Progenitor cell of endocrine pancreas (in vitro differentiated cells): ENCODE results near the gene TUBGCP2. TPM values are rescaled to one million over a fixed set of nuclear protein-coding genes. Genes with fewer than 3 reads are reported as not detected.

Experiments
- DNase-seq: peaks from one replicate; pipeline ENCODE4 v3.0.0; 2021; ENCODE audit warnings: low spot score; ENCODE audit not compliant: unreplicated experiment
- H3K27ac Mint-ChIP-seq: 2 replicates; pipeline ENCODE4 v1.8.0; 2021; ENCODE audit warnings: mild to moderate bottlenecking, moderate library complexity, mixed read lengths
- H3K27me3 Mint-ChIP-seq: 2 replicates; pipeline ENCODE4 v1.8.0; 2021; ENCODE audit warnings: mixed read lengths
- H3K36me3 Mint-ChIP-seq: 2 replicates; pipeline ENCODE4 v1.8.0; 2022; ENCODE audit warnings: mixed read lengths; ENCODE audit not compliant: insufficient read depth
- H3K4me1 Mint-ChIP-seq: 2 replicates; pipeline ENCODE4 v1.8.0; 2021; ENCODE audit warnings: low read depth, mixed read lengths
- H3K4me3 Mint-ChIP-seq: 2 replicates; pipeline ENCODE4 v1.8.0; 2021; ENCODE audit warnings: low read depth, mild to moderate bottlenecking, moderate library complexity, mixed read lengths
- H3K9me3 Mint-ChIP-seq: 2 replicates; pipeline ENCODE4 v1.8.0; 2021; ENCODE audit warnings: low read depth, mixed read lengths
- CTCF ChIP-seq: fragments of 200-600 bp; sonication (generic); IDR thresholded peaks from one replicate; pipeline ENCODE4 v1.5.0; 2021; ENCODE audit warnings: antibody characterized with exemption, mild to moderate bottlenecking; ENCODE audit not compliant: unreplicated experiment
- total RNA-seq: library from RNA; stranded (reverse); gene quantifications from 2 replicates; pipeline ENCODE4 v1.2.1, GENCODE V29; 2021

The TUBGCP2 gene
- total RNA-seq, 1 donor from 2014 or later = 77.0 TPM

DNA sequence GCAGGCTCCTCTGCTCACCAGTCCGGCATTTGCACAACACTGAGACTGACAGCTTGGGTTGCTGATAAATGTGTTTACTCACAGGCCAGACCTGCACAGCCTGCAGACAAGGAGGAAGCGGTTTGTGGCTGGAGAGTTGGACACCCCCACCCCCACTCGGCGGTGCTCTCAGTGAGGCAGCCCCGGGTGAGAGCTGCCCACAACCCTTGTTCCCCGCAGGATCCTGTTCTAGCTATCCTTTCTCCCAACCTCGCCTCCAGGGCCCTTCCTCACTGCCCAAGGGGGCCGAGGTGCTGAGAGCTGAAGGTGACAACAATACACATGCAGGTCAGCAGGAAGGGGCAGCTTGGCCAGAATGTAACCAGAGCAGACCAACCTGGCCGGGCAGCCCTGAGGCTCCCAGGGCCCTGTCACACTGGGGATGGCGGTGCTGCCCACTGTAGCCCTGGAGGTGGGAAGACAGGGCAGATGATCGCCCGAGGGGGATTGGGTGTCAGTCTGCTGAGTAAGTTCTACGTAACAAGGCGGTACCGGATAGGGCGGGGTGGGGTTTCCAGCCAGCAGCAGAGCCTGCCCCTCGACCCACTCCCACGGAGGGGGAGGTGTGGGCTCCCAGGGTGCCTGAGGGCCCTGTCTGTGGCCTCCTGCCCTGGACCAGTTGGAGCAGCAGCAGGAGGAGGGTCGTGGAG is 30.0 kb downstream of the TUBGCP2 start:
- H3K4me3 Mint-ChIP-seq = peak overlapping the region; percentile 61
- DNase-seq = no peak
- no peaks in the 10 kb centered on the region for H3K27me3 Mint-ChIP-seq
- no peak for TF ChIP-seq CTCF
- peak overlapping the region; percentile 96 for H3K27ac Mint-ChIP-seq
- peaks cover 24% of the 10 kb centered on the region for H3K4me1 Mint-ChIP-seq
- peaks cover 2% of the 10 kb centered on the region for H3K36me3 Mint-ChIP-seq
- H3K9me3 Mint-ChIP-seq = no peaks in the 10 kb centered on the region

DNA sequence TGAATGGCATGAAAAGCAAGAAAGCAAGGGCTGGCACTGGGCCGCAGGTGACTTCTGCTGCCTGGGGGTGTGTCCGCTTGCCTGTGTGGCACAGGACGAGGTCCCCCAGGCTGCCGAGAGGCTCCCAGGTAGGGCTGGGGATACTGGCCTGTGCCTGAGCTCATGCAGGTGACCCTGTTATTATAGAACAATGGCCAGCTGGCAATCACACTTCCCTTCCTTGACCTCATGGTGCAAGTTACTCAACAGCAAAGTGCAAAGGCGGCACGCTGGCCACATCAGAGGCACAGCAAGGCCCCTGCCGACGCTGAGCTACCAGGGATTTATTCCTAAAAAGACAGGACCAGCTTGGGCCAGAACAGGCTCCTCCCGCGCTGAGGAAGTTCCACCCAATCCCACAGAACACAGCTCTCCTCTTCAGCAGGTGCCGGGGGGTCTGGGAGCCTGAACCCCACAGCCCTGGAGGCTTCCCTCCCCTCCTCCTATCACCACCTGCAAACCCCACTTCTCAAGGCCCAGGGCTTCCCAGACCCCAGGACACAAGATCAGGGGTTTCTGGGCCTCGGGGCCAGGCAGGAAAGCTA is 30.6 kb downstream of the TUBGCP2 start:
- Mint-ChIP-seq H3K4me1 (peaks cover 24% of the 10 kb centered on the region), H3K4me3 (peak overlapping the region; percentile 61), H3K27ac (peak overlapping the region; percentile 96), H3K36me3 (no peaks in the 10 kb centered on the region), H3K9me3 (no peaks in the 10 kb centered on the region), H3K27me3 (no peaks in the 10 kb centered on the region)
- TF ChIP-seq CTCF = no peak
- DNase-seq = no peak

DNA sequence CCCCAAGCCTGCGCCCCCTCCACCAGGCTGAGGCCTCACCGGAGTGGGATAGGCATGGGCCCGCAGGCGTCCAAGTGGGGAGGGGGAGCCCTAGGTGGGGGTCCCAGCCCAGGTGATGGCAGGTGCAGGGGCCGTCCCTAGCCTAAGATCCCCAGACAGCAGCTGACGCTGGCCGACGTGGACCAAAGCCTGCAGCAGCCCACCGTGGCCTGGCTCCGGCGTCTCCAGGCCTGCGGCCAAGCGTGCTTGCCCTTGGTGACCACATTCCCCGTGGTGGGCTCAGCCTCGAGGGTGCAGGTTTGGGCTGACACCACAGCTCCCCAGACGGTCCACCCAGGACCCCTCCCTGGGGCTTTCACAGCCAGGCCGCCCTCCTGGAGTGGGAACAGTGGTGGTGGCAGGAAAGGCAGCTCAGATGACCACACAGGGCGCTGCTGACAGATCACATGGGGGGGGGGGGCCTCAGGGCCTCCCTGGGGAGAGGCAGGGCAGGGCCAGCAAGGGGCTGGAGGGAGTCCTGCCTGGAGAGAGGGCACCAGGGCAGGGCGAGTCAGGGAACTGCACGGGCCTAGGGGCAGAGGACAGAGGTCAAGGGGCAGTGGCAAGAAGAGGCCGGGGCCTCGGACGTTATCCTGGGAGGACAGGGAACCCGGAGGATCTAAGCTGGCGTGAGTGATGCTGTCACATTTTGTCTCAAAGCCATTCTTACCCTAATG is 31.2 kb downstream of the TUBGCP2 start:
- no peak for TF ChIP-seq CTCF
- no peak for DNase-seq
- Mint-ChIP-seq H3K27me3 (no peaks in the 10 kb centered on the region), H3K4me1 (peaks cover 24% of the 10 kb centered on the region), H3K9me3 (no peaks in the 10 kb centered on the region), H3K4me3 (peak overlapping the region; percentile 19), H3K27ac (peak overlapping the region; percentile 96), H3K36me3 (no peaks in the 10 kb centered on the region)

DNA sequence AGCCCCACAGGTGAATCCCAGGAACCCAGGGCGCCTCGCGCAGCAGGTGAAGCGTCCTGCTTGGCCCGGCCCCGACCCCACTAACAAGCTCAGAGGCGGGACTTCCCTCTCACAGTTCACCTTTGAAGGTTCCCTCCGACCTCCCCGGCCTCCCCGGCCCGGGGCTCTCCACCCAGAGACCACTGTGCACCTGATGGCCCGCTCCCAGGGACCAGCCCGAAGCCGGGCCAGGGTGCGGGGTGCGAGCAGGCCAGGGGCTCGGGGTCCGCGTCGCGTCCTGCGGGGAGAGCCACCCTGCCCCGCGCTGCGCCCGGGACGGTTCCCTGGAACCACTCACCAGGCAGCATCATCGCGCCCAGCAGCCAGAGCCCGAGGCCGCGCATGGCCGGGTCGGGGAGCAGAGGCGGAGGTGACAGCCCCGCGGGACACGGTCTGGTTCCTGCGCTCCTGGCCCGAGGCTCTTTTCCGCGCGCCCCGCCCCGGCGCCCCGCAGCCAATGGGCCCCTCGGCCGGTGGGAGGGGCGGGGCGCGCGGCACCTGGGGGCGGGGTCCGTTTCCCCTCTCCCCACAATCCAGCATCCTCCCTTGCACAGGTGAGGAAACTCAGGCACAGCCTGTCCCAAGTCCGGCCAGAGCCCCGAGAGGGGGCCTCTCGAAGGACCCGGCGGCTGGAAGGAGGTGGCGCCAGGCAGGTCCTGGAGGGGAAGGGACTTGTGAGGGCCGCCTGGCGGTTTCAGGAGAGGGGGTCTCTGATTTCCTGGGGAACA is 32.1 kb downstream of the TUBGCP2 start, which contains the start of gene ADAM8:
Gene ADAM8, minus strand, starts transcription at position 434 of the 767 bp plus-strand sequence. Its CDS starts 51 bp downstream, at position 383.
- no peak for TF ChIP-seq CTCF
- Mint-ChIP-seq H3K36me3 (no peaks in the 10 kb centered on the region), H3K27ac (peak within 1 kb of the TSS; percentile 96), H3K4me1 (peaks cover 24% of the 10 kb centered on the region), H3K4me3 (peak within 1 kb of the TSS; percentile 31), H3K9me3 (no peaks in the 10 kb centered on the region), H3K27me3 (no peaks in the 10 kb centered on the region)
- DNase-seq = peak; percentile 60

- Mint-ChIP-seq H3K36me3 (no peaks in the 10 kb centered on the region), H3K9me3 (no peaks in the 10 kb centered on the region), H3K27me3 (no peaks in the 10 kb centered on the region), H3K4me1 (peaks cover 24% of the 10 kb centered on the region), H3K27ac (no peak overlapping the region), H3K4me3 (peak overlapping the region; percentile 31)
- DNase-seq = no peak
- no peak for TF ChIP-seq CTCF
Measured at GRCh38 chr10:133276100-133276434, 32.6 kb downstream of the TUBGCP2 start.
